IMR-90 (cell line): ENCODE results near the gene VSX2. TPM values are rescaled to one million over a fixed set of nuclear protein-coding genes. Genes with fewer than 3 reads are reported as not detected.

Experiments used
- ATAC-seq: fragments of 200-7000 bp; cut with Tn5 transposase; 2 replicates; pipeline ENCODE4 v1.9.1; 2020; ENCODE audit warnings: low read depth, mild to moderate bottlenecking, moderate library complexity
- BruUV-seq: library from RNA; stranded (reverse); fragments of 400-500 nt; replicated peaks from 2 replicates; lab custom pipeline; 2021; lab: Mats Ljungman, UMichigan
- CTCF ChIA-PET: fragments of 300-600 bp; formaldehyde crosslinking; extraction: SDS; loops from one replicate; lab custom pipeline; 2021; ENCODE audit warnings: antibody characterized with exemption; lab: Yijun Ruan, JAX
- POLR2A ChIA-PET: fragments of 300-600 bp; sonication (Branson Sonifier 250); formaldehyde crosslinking; loops from one replicate; lab custom pipeline; 2022; ENCODE audit warnings: antibody characterized with exemption; ENCODE audit not compliant: unreplicated experiment; lab: Charles Lee
- DNase-seq: peaks from one replicate; pipeline ENCODE4 v3.0.0; 2013
- H2AFZ ChIP-seq: replicated peaks from 2 replicates; pipeline ENCODE3; 2013; ENCODE audit warnings: low read length, mild to moderate bottlenecking; ENCODE audit not compliant: poor library complexity
- H2AK5ac ChIP-seq: 2 replicates; pipeline ENCODE4 v1.6.1; 2013; ENCODE audit warnings: low read depth, low read length, inconsistent platforms
- H2AK9ac ChIP-seq: replicated peaks from 2 replicates; pipeline ENCODE3; 2013; ENCODE audit warnings: mild to moderate bottlenecking, low read depth, low read length, moderate library complexity; ENCODE audit not compliant: poor library complexity
- H2BK120ac ChIP-seq: 2 replicates; pipeline ENCODE4 v1.6.1; 2013; ENCODE audit warnings: low read depth, low read length, inconsistent platforms
- H2BK15ac ChIP-seq: 3 replicates; pipeline ENCODE4 v1.6.1; 2013; ENCODE audit warnings: low read depth, low read length, inconsistent platforms
- H2BK20ac ChIP-seq: 2 replicates; pipeline ENCODE4 v1.6.1; 2013; ENCODE audit warnings: low read depth, mild to moderate bottlenecking, inconsistent platforms, low read length, moderate library complexity
- H2BK5ac ChIP-seq: 2 replicates; pipeline ENCODE4 v1.6.1; 2013; ENCODE audit warnings: mild to moderate bottlenecking, low read depth, low read length, inconsistent platforms; ENCODE audit not compliant: poor library complexity, severe bottlenecking
- H3K14ac ChIP-seq: replicated peaks from 2 replicates; pipeline ENCODE4 v1.6.1; 2013; ENCODE audit warnings: low read depth, low read length, inconsistent platforms
- H3K18ac ChIP-seq: 2 replicates; pipeline ENCODE4 v1.6.1; 2013; ENCODE audit warnings: low read depth, low read length, control low read depth
- H3K23ac ChIP-seq: 2 replicates; pipeline ENCODE4 v1.6.1; 2013; ENCODE audit warnings: low read depth, low read length, inconsistent platforms
- H3K27ac ChIP-seq: 2 replicates; pipeline ENCODE4 v1.5.1; 2013; ENCODE audit warnings: mild to moderate bottlenecking, control low read depth, low read length; ENCODE audit not compliant: insufficient read depth
- H3K27me3 ChIP-seq: 2 replicates; pipeline ENCODE4 v1.6.1; 2013; ENCODE audit warnings: low read length; ENCODE audit not compliant: control insufficient read depth, insufficient read depth
- H3K36me3 ChIP-seq: 2 replicates; pipeline ENCODE4 v1.6.1; 2013; ENCODE audit warnings: low read length, mixed read lengths; ENCODE audit not compliant: control insufficient read depth, insufficient read depth
- H3K4ac ChIP-seq: 2 replicates; pipeline ENCODE4 v1.6.1; 2013; ENCODE audit warnings: low read depth, low read length, inconsistent platforms
- H3K4me1 ChIP-seq: 2 replicates; pipeline ENCODE4 v1.6.1; 2013; ENCODE audit warnings: low read length, mixed read lengths; ENCODE audit not compliant: control insufficient read depth, insufficient read depth
- H3K4me2 ChIP-seq: 2 replicates; pipeline ENCODE4 v1.6.1; 2013; ENCODE audit warnings: low read depth, mild to moderate bottlenecking, control low read depth, low read length, moderate library complexity
- H3K4me3 ChIP-seq: 2 replicates; pipeline ENCODE4 v1.5.1; 2013; ENCODE audit warnings: low read depth, mild to moderate bottlenecking, control low read depth, low read length, moderate library complexity; ENCODE audit not compliant: insufficient read depth
- H3K56ac ChIP-seq: 2 replicates; pipeline ENCODE4 v1.6.1; 2013; ENCODE audit warnings: low read length, inconsistent platforms; ENCODE audit not compliant: insufficient read depth; ENCODE audit errors: extremely low read depth
- H3K79me1 ChIP-seq, 2 experiments: 2 replicates each; pipeline ENCODE4 v1.6.1; 2013; ENCODE audit warnings: low read length in 2 of 2, inconsistent platforms in 1 of 2, low read depth in 1 of 2
- H3K9ac ChIP-seq: 2 replicates; pipeline ENCODE4 v1.6.1; 2013; ENCODE audit warnings: low read depth, low read length, control low read depth
- H3K9me1 ChIP-seq: 2 replicates; pipeline ENCODE4 v1.6.1; 2013; ENCODE audit warnings: low read length, inconsistent platforms; ENCODE audit not compliant: insufficient read depth
- H3K9me3 ChIP-seq: 2 replicates; pipeline ENCODE4 v1.6.1; 2013; ENCODE audit warnings: low read length; ENCODE audit not compliant: control insufficient read depth, insufficient read depth
- H4K20me1 ChIP-seq: 2 replicates; pipeline ENCODE4 v1.6.1; 2013; ENCODE audit warnings: low read length, inconsistent platforms; ENCODE audit not compliant: insufficient read depth
- H4K5ac ChIP-seq: 2 replicates; pipeline ENCODE4 v1.6.1; 2013; ENCODE audit warnings: mild to moderate bottlenecking, low read depth, low read length, control low read depth
- H4K8ac ChIP-seq, 2 experiments: 2 replicates each; pipeline ENCODE4 v1.6.1; 2013; ENCODE audit warnings: low read depth in 2 of 2, low read length in 2 of 2, control low read depth in 1 of 2, inconsistent platforms in 1 of 2
- H4K91ac ChIP-seq: 2 replicates; pipeline ENCODE4 v1.6.1; 2013; ENCODE audit warnings: low read depth, low read length, inconsistent platforms; ENCODE audit not compliant: insufficient read depth
- CEBPB ChIP-seq: IDR thresholded peaks from 2 replicates; pipeline ENCODE4 v1.6.1; 2012; ENCODE audit warnings: low read depth, low read length, improper control_type of control experiment
- CHD1 ChIP-seq: IDR thresholded peaks from 2 replicates; pipeline ENCODE4 v1.6.1; 2012; ENCODE audit warnings: low read depth, low read length, improper control_type of control experiment
- FOS ChIP-seq: fragments of 150-350 bp; IDR thresholded peaks from 2 replicates; pipeline ENCODE4 v1.6.1; 2016; ENCODE audit warnings: low read depth, low read length
- NFE2L2 ChIP-seq: fragments of 150-350 bp; IDR thresholded peaks from 2 replicates; pipeline ENCODE4 v1.6.1; 2016; ENCODE audit warnings: low read depth, mild to moderate bottlenecking, low read length
- RCOR1 ChIP-seq: IDR thresholded peaks from 2 replicates; pipeline ENCODE4 v1.6.1; 2012; ENCODE audit warnings: mild to moderate bottlenecking, low read length, improper control_type of control experiment; ENCODE audit not compliant: insufficient replicate concordance
- RFX5 ChIP-seq: IDR thresholded peaks from 2 replicates; pipeline ENCODE4 v1.8.0; 2012; ENCODE audit warnings: low read depth, mild to moderate bottlenecking, low read length, moderate library complexity
- WGBS, 2 experiments: methylation state at CpG; one replicate each; pipeline versions ENCODE4 v1.1.5 to v1.1.7; 2013; ENCODE audit warnings: missing lambda C conversion rate in 2 of 2; ENCODE audit not compliant: insufficient read length in 1 of 2; ENCODE audit errors: extremely low coverage in 2 of 2; 5-methylcytosine and 5-hydroxymethylcytosine counted together
- dilution Hi-C: fragments of 300-500 bp; cut with HindIII; formaldehyde crosslinking; loops from one replicate; pipeline ENCODE4 v1.14.3; 2018; ENCODE audit warnings: low sequenced_read_pairs; ENCODE audit not compliant: unreplicated experiment
- in situ Hi-C: fragments of 300-500 bp; cut with MboI; formaldehyde crosslinking; loops from 3 replicates; pipeline ENCODE4 v1.14.3; 2019; ENCODE audit warnings: low sequenced_read_pairs, inconsistent platforms, mixed read lengths
- intact Hi-C: fragments of 100-400 bp; cut with micrococcal nuclease; formaldehyde crosslinking; loops from 2 replicates; pipeline ENCODE4 v1.10.0; 2022
- polyA plus RNA-seq, 3 experiments: library from polyadenylated mRNA; depleted of rRNA; stranded (reverse); fragments of >200 nt; gene quantifications; 2 replicates each; pipeline ENCODE4 v1.2.3, GENCODE V29; 2012; ENCODE audit warnings: low replicate concordance in 1 of 3
- total RNA-seq: library from RNA; depleted of rRNA; stranded (reverse); fragments of >200 nt; gene quantifications from 2 replicates; pipeline ENCODE4 v1.2.3, GENCODE V29; 2012
- TF ChIP-seq, protein P1 (sequence below): conservative IDR thresholded peaks from 2 replicates; pipeline ENCODE4 v1.5.1; 2012; ENCODE audit warnings: mild to moderate bottlenecking, low read depth, low read length, improper control_type of control experiment

VSX2 gene
- total and polyA plus RNA-seq, 2 of the 4 experiments (the other 2 are of a cell fraction), result not detected

DNA sequence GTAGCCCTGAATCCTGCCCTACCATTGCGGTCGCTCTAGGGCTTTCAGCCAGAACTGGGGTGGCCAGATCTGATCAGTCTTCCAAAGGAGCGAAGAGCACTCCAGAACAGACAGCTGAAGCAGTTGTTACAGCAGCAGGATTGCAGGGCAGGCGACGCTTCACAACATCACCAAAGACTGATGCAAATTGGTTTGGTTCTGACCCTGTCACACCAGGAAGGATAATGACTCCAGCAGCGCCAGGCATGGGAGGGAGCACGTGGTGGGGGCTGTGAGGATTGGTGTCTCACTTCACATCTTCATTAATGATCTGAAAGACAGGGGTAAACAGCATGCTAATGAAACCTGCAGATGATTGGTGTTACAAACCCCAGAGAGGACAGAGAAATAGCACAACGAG is 30.6 kb upstream of the VSX2 start:
- in situ Hi-C loops (no loop called here), dilution Hi-C loops (no loop called here)
- no peak for ATAC-seq

More for the DNA sequence above, 30.6 kb upstream of the VSX2 start:
- Histone ChIP-seq H3K4me2 (no peak overlapping the region), H4K91ac (no peak overlapping the region), H2AFZ (no peak overlapping the region), H3K9me1 (peaks cover 3% of the 10 kb centered on the region; the same call in 1 of the 2 replicates), H3K23ac (no peak overlapping the region), H4K8ac (no peak overlapping the region), H3K4ac (no peak overlapping the region), H4K5ac (no peak overlapping the region), H3K27me3 (peaks cover 16% of the 10 kb centered on the region), H3K14ac (no peak overlapping the region; the same call in 1 of the 2 replicates), H2BK20ac (no peak overlapping the region), H4K20me1 (no peaks in the 10 kb centered on the region), H3K36me3 (no peaks in the 10 kb centered on the region; the same call in 1 of the 2 replicates), H3K9me3 (no peaks in the 10 kb centered on the region), H2BK120ac (no peak overlapping the region), H3K4me3 (no peak overlapping the region), H2BK15ac (no peak overlapping the region), H2AK5ac (no peak overlapping the region), H2BK5ac (no peak overlapping the region), H3K27ac (no peak overlapping the region), H3K9ac (no peak overlapping the region), H3K4me1 (no peaks in the 10 kb centered on the region), H3K79me1 (no peaks in the 10 kb centered on the region), H3K18ac (no peak overlapping the region), H2AK9ac (no peak overlapping the region), H3K56ac (no peak overlapping the region)
- CTCF ChIA-PET, result no interaction called here
- TF ChIP-seq RFX5 (no peak), CEBPB (no peak), FOS (no peak), NFE2L2 (no peak), RCOR1 (no peak), CHD1 (no peak)
- TF ChIP-seq, protein P1, sequence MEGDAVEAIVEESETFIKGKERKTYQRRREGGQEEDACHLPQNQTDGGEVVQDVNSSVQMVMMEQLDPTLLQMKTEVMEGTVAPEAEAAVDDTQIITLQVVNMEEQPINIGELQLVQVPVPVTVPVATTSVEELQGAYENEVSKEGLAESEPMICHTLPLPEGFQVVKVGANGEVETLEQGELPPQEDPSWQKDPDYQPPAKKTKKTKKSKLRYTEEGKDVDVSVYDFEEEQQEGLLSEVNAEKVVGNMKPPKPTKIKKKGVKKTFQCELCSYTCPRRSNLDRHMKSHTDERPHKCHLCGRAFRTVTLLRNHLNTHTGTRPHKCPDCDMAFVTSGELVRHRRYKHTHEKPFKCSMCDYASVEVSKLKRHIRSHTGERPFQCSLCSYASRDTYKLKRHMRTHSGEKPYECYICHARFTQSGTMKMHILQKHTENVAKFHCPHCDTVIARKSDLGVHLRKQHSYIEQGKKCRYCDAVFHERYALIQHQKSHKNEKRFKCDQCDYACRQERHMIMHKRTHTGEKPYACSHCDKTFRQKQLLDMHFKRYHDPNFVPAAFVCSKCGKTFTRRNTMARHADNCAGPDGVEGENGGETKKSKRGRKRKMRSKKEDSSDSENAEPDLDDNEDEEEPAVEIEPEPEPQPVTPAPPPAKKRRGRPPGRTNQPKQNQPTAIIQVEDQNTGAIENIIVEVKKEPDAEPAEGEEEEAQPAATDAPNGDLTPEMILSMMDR, result no peak
- 92% methylated on average over 4 of the region's 8 CpGs; no CpG with 5 or more reads in 1 of the 2 experiments for WGBS, 2 experiments
- DNase-seq, result no peak
- no TSS peak for BruUV-seq
- POLR2A ChIA-PET, result no interaction called here
- intact Hi-C loops, result no loop called here
